Measurements from ENCODE around the gene MRPL43. TPM values are rescaled to one million over a fixed set of nuclear protein-coding genes. Genes with fewer than 3 reads are reported as not detected.
"Not testable (repeated sequence)": the region's sequence is repeated elsewhere in the genome, so short reads cannot be mapped to it uniquely, and the experiment has no call there.

MRPL43 gene
- total RNA-seq, 1 experiment from 2014 or later, result 141 TPM

DNA sequence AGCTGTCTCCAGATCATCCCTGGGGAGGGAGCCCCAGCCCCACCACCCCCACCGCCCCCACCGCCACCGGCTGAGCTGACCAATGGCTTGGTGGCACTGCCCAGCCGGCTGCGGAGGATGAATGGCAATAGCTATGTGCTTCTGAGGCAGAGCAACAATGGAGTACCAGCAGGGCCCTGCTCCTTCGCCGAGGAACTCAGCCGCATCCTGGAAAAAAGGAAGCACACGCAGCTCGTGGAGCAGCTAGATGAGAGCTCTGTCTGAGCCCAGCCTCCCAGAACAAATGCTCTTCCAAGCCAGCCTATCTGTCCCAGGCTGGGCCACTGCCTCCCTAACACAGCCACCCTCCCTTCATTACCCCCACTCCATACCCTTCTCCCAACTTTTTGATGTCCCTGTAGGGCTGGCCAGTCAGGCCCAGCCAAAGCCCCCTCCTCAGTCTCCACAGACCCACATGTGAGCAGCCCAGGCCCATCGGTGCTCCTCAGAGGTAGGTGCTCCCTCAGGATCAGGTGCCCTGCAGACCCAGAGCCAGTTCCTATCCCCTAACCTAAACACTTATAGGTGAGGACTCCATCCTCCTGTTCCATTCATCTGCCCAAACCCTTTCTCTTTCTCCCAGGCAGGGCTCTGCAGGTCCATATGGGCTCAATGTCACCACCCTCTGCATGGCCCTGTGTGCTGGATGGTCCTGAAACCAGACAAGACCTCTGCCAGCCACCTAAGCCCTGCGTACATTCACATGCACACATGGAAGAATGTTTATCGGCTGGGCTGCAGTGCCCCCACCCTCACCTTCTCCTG, 3.2 kb downstream of the MRPL43 start:
- no peak for DNase-seq (ENCODE audit: low spot score)

DNA sequence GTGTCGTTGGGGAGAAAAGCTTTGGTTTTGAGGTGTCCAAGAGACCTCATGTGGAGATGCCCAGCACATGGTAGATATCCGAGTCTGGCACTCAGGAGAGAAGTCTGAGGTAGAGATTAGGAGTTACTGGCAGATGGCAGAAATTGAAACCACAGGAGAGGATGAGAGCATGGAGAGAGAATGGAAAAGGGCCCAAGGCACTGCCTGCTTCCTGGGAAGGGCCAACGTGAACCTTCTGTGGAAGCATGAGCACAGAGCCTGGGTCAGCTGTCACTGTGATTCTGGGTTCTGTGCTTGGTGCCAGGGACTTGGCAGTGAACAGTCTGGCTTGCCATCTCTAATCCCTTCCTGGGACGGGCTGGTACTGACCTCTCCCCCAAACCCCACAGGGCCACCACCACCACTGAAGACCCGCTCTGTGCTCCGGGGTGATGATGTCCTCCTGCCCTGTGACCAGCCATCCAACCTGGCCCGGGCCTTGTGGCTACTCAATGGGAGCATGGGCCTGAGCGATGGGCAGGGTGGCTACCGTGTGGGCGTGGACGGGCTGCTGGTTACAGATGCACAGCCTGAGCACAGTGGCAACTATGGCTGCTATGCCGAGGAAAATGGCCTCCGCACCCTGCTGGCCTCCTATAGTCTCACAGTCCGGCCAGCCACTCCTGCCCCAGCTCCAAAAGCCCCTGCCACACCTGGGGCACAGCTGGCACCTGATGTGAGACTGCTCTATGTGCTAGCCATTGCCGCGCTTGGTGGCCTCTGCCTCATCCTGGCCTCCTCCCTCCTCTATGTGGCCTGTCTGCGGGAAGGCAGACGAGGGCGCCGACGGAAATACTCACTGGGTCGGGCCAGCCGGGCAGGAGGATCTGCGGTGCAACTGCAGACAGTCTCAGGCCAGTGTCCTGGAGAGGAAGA, 4.1 kb downstream of the MRPL43 start:
- no peak for DNase-seq (ENCODE audit: low spot score)

DNA sequence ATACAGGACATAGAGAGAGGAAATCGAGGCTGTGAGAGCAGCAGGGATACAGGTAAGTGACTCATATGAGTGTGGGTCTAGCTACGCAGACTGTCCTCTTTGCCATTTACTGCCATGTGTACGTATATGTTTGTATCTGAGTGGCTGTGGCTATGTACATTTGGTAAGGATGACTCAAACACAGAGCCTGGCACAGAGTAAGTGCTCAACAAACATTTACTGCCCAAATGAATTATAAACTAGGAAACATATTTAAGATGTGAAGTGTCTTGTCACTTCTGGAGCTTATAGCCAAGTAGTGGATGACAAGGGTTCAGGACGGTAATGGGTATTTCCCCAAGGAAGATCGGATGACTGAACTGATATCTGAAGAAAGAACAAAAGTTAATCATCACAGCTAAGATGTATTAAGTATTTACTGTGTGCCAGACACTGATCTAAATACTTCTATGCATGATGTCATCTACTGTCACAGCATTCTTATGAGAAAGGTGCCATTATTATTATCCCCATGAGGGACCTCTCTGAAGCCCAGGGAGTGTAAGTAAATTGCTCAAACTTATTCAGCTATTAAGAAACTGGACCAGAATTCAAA, 6.0 kb downstream of the MRPL43 start:
- DNase-seq (ENCODE audit: low spot score), result no peak

GRCh38 chr10:100980711-100981110, 6.6 kb downstream of the MRPL43 start:
- DNase-seq (ENCODE audit: low spot score), result no peak

GRCh38 chr10:100980311-100980710, 7.0 kb downstream of the MRPL43 start:
- DNase-seq (ENCODE audit: low spot score), result no peak

DNA sequence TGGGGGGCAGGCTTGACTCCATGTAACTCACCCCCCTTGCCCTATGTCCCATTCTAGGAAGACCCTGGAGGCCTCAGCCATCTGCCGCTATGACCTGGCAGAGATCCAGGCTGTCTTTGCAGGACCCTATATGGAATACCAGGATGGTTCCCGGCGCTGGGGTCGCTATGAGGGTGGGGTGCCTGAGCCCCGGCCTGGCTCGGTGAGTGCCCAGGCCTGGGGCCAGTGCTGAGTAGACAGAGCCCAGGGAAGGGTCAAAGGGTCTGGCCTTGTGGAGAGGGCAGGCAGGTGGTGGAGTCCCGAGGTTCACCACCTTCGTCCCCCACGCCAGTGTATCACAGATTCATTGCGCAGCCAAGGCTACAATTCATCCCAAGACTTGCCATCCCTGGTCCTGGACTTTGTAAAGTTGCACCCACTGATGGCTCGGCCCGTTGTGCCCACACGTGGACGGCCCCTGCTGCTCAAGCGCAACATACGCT, 7.5 kb downstream of the MRPL43 start:
- DNase-seq (ENCODE audit: low spot score), result no peak

DNA sequence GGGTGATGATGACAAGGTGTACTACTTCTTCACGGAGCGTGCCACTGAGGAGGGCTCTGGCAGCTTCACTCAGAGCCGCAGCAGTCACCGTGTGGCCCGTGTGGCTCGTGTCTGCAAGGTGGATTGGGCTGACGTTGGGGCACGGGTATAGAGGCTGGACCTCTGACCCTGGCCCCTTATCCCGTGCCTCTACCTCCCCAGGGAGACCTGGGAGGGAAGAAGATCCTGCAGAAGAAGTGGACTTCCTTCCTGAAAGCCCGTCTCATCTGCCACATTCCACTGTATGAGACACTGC, 8.4 kb downstream of the MRPL43 start:
- no peak for DNase-seq (ENCODE audit: low spot score)

DNA sequence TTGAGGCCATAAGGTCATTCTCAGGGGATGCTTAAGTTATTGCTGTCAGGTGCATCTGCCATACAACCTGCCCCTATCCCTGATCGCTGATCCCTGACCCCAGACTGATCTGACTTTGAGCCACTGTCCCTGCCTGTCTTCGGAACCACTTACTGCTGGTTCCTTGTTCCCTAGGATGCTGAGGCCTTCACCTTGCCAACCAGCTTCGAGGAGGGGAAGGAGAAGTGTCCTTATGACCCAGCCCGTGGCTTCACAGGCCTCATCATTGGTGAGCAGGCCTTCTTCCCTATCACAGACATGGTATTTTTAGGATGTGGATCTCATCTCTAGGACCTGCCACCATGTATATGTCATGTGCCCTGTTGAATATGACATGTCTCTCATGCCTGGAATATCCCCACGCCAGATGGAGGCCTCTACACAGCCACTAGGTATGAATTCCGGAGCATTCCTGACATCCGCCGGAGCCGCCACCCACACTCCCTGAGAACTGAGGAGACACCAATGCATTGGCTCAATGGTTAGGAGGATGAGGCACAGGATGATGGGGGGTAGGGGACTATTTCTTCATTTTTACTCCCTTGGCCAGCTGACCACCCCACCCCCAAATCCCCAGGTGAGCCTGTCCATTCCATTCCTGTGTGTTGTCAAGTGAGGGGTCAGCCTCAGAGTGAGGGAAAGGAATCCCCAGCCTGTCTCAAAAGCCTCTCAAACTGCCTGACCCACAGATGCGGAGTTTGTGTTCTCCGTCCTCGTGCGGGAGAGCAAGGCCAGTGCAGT, 9.0 kb downstream of the MRPL43 start:
- no peak for DNase-seq (ENCODE audit: low spot score)

DNA sequence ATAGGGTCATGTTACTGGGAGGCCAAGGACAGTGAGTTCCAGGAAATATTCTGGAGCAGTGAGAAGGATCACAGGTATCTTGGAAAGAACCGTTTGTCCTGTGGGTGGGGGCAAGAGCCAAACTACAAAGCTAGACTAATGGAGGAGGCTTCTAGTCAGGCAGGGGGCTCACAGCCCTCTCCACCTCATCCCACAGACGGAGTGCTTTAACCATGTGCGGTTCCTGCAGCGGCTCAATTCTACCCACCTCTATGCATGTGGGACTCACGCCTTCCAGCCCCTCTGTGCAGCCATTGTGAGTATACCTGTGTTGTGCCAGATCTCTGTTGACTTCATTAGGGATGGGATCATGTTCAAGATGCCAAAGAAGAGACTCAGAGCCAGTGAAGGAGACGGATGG, 9.9 kb downstream of the MRPL43 start:
- DNase-seq (ENCODE audit: low spot score), result no peak

DNA sequence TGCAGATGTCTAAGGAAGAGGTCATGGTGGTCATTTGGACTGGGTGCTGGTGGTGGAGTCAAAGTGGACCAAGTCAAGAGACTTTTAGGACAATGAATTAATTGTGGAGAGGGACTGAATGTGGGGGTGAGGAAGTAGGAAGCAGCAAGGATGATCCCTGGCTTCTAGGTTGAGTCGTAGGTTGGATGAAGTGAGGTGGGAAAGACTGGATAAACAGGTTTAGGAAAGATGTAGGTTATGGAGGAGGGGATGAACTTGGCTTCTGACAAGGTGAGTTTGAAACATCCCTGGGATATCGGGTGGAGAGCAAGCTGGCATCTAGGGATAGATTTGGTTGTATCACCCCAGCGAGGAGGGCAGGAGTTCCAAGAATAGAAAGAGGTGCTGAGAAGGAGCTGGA, 10.4 kb downstream of the MRPL43 start:
- DNase-seq (ENCODE audit: low spot score), result peak; percentile 63

- not testable (repeated sequence) for DNase-seq (ENCODE audit: low spot score)
These were observed 11.9 kb downstream of the MRPL43 start for GRCh38 chr10:100975397-100975796.

- no peak for DNase-seq (ENCODE audit: low spot score)
These were observed 14.3 kb downstream of the MRPL43 start for GRCh38 chr10:100972904-100973535.

DNA sequence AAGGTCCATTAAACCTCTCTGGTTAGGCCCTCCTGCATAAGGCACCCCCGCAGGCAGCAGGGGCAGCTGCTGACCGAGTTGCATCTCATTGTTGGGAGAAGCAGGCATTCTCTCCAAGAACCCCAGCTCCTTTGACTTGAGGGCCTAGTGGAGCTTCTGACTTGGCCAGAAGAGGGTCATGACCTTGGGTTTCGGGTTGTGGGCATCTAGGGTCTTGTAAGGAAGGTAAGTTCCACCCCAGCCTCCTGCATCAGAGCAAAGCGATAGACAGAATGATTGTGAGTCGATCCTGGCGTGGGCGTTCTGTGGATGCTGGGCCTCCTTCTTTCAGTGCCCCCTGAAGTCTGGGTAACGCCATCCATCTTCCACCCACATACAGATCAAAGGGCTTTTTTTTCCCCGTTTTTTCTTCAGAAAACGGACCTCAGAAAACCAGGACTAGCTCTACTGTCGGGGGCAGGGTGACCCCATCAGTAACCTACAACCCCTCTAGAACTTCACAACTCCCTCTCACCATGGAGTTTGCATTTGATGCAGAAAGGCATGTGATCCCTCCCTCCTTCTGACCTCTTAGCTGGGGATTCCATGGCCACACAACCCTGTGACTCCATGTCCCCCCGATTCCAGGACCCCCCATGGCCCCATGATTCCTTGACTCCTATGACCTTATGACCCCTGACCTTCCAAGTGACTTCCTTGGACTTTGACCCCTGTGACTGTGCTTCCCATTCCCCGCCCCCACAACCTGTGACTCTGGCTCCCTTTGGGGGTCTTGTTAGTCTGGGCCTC, 15.0 kb downstream of the MRPL43 start:
- no peak for DNase-seq (ENCODE audit: low spot score)

DNA sequence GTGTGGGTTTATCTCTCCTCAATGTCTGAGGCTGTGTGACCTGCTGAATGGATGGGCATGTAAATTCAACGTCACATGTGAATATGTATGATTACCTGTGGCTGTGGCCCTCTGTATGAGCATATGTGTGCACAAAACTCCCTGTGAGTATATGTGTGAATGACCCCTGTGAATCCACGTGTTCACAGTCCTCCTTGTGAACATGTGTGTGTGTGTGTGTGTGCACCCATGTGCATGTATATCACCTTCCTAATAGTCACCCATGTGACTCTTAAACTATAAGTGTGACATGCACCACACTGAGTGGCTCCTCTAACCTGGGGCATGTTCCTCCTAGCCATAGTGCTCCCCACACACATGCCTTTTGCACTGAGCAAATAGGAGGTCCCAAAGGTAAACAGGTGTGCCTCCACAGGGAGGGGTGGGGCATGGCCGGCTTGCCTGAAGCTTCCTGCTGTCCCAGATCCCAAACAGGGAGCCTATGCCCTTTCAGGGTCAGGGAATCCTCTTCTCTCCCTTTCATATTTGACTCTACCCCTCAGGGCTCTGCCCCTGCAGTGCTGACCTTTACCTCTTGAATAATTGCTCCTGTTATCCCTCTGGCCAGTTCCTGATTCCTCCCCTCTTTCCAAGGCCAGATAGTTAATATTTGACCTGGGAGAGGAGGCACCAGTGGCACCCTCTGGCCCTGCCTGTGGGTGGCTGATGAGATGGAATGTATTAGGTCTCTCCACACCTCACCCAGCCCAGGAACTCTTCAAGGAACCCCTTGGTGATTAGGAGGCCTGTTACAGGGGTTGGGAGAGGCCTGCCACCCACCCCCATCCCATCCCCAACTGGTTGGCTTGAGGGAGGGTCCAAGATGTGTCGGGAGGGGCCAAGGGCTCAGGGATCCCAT, 16.1 kb downstream of the MRPL43 start:
- DNase-seq (ENCODE audit: low spot score), result peak; percentile 86

- peak; percentile 70 for DNase-seq (ENCODE audit: low spot score)
These were observed 17.0 kb downstream of the MRPL43 start for GRCh38 chr10:100970076-100970913.

GRCh38 chr10:100969187-100970075, 17.9 kb downstream of the MRPL43 start, which contains the start of gene SEMA4G:
SEMA4G (plus strand) TSS chr10:100969504; CDS start chr10:100972913, 3,409 bp downstream.
- peak; percentile 72 for DNase-seq (ENCODE audit: low spot score)

DNA sequence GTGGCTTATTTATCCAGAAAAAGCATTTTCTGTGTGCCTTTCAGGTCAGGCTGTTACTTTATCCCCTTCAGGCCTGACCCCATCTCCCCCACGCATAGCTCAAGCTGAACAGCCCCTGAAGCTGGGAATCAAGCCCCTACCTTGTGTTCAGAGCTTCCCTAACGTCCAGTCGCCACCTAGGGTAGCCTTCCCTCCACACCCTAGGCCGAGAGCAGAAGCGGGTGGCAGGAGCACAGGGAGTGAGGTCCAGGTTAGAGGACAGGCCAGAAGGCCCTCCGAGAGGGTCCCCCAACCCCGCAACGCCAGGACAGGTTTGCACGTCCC, 18.5 kb downstream of the MRPL43 start:
- DNase-seq (ENCODE audit: low spot score), result no peak
